Ishikawa (cell line): ENCODE data around the gene E2F3.

ENCODE experiments used
- EGR1 ChIP-seq: IDR thresholded peaks from 2 replicates; pipeline ENCODE4 v1.6.1; 2012
- EP300 ChIP-seq: IDR thresholded peaks from 2 replicates; pipeline ENCODE4 v1.6.1; 2012; ENCODE audit warnings: borderline replicate concordance
- NFIC ChIP-seq: IDR thresholded peaks from 2 replicates; pipeline ENCODE4 v1.6.1; 2012
- TCF12 ChIP-seq: IDR thresholded peaks from 2 replicates; pipeline ENCODE4 v1.6.1; 2012; ENCODE audit warnings: low read depth
- YY1 ChIP-seq: IDR thresholded peaks from 2 replicates; pipeline ENCODE4 v1.6.1; 2012; ENCODE audit warnings: low read depth
- ZBTB7A ChIP-seq: IDR thresholded peaks from 2 replicates; pipeline ENCODE4 v1.6.1; 2012; ENCODE audit warnings: low read depth
- TF ChIP-seq, protein P1 (sequence below): IDR thresholded peaks from 2 replicates; pipeline ENCODE4 v1.6.1; 2012
- TF ChIP-seq, protein P2 (sequence below): IDR thresholded peaks from 2 replicates; pipeline ENCODE4 v1.6.1; 2012; ENCODE audit warnings: low read depth, mild to moderate bottlenecking
- TF ChIP-seq, protein P3 (sequence below): IDR thresholded peaks from 2 replicates; pipeline ENCODE4 v1.6.1; 2012

DNA sequence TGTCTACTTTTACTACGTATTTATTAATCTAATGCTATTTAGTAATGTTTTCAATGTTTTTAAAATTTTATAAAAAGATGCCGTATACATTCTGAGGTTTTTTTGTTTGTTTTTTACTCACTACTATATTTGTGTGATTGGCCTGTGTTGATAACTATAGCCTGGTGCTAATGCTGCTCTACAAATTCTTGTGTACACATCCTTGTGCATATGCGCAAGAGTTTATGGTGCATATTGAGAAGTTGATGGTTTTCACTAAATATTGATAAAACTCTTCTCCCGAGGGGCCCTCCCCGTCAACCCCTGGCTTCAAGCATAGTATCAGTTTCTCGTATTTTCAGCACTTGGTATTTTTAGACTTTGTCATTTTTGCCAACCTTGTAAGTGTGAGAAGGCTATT, 59.9 kb downstream of the E2F3 start:
- no peak for TF ChIP-seq ZBTB7A
- TF ChIP-seq, protein P1, sequence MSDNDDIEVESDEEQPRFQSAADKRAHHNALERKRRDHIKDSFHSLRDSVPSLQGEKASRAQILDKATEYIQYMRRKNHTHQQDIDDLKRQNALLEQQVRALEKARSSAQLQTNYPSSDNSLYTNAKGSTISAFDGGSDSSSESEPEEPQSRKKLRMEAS: no peak
- no peak for TF ChIP-seq NFIC
- no peak for TF ChIP-seq YY1
- TF ChIP-seq EP300: no peak
- TF ChIP-seq EGR1: no peak
- TF ChIP-seq TCF12: no peak
- TF ChIP-seq, protein P2, sequence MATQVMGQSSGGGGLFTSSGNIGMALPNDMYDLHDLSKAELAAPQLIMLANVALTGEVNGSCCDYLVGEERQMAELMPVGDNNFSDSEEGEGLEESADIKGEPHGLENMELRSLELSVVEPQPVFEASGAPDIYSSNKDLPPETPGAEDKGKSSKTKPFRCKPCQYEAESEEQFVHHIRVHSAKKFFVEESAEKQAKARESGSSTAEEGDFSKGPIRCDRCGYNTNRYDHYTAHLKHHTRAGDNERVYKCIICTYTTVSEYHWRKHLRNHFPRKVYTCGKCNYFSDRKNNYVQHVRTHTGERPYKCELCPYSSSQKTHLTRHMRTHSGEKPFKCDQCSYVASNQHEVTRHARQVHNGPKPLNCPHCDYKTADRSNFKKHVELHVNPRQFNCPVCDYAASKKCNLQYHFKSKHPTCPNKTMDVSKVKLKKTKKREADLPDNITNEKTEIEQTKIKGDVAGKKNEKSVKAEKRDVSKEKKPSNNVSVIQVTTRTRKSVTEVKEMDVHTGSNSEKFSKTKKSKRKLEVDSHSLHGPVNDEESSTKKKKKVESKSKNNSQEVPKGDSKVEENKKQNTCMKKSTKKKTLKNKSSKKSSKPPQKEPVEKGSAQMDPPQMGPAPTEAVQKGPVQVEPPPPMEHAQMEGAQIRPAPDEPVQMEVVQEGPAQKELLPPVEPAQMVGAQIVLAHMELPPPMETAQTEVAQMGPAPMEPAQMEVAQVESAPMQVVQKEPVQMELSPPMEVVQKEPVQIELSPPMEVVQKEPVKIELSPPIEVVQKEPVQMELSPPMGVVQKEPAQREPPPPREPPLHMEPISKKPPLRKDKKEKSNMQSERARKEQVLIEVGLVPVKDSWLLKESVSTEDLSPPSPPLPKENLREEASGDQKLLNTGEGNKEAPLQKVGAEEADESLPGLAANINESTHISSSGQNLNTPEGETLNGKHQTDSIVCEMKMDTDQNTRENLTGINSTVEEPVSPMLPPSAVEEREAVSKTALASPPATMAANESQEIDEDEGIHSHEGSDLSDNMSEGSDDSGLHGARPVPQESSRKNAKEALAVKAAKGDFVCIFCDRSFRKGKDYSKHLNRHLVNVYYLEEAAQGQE: no peak
- TF ChIP-seq, protein P3, sequence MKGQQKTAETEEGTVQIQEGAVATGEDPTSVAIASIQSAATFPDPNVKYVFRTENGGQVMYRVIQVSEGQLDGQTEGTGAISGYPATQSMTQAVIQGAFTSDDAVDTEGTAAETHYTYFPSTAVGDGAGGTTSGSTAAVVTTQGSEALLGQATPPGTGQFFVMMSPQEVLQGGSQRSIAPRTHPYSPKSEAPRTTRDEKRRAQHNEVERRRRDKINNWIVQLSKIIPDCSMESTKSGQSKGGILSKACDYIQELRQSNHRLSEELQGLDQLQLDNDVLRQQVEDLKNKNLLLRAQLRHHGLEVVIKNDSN: no peak
